ENCODE results near the gene SAP30BP. TPM values are rescaled to one million over a fixed set of nuclear protein-coding genes. Genes with fewer than 3 reads are reported as not detected.

Gene SAP30BP
- total RNA-seq, 2 donors from 2014 or later = 96.5 to 113 TPM

GRCh38 chr17:75632863-75633485 lies 34.2 kb upstream of the SAP30BP start, which contains the start of gene SMIM5:
Gene SMIM5, plus strand, starts transcription at chr17:75633434. Its CDS starts 6,768 bp downstream, at chr17:75640202.
- Histone ChIP-seq H3K9me3 (ENCODE audit: control insufficient read depth, low read length) (no peaks in the 10 kb centered on the region), H3K4me3 (ENCODE audit: low read length) (no peak within 1 kb of the TSS), H3K27ac (ENCODE audit: low read depth, low read length) (peak within 1 kb of the TSS; percentile 76), H3K27me3 (ENCODE audit: control insufficient read depth, insufficient read depth, low read length, poor library complexity, severe bottlenecking) (no peaks in the 10 kb centered on the region), H3K36me3 (ENCODE audit: control insufficient read depth, insufficient read depth, low read length) (peaks cover 5% of the 10 kb centered on the region), H3K4me1 (ENCODE audit: control insufficient read depth, insufficient read depth, low read length) (peaks cover 8% of the 10 kb centered on the region), H3K9ac (ENCODE audit: extremely low read depth, low read length, poor library complexity, severe bottlenecking) (no peak within 1 kb of the TSS)
- DNase-seq = peak; percentile 98
- no peaks in the 10 kb centered on the region for H3K9me3 Mint-ChIP-seq
- WGBS, 2 experiments (ENCODE audit: insufficient coverage in 1 of 2, insufficient read length in 1 of 2) = 29 to 34% methylated on average over 18 to 19 of the region's 19 CpGs
- peak; percentile 98 for TF ChIP-seq CTCF (conservative IDR thresholded peaks at IDR 0.05)
- H3K27me3 Mint-ChIP-seq (ENCODE audit: insufficient read depth) = no peaks in the 10 kb centered on the region
- peak within 1 kb of the TSS; percentile 35 for H3K27ac Mint-ChIP-seq
- no peaks in the 10 kb centered on the region for H3K36me3 Mint-ChIP-seq (ENCODE audit: low read depth)
- peaks cover 16% of the 10 kb centered on the region for H3K4me1 Mint-ChIP-seq
- peak within 1 kb of the TSS; percentile 18 for H3K4me3 Mint-ChIP-seq

- peak overlapping the region; percentile 18 for H3K4me3 Mint-ChIP-seq
Measured at GRCh38 chr17:75633486-75634375, 33.4 kb upstream of the SAP30BP start.

GRCh38 chr17:75634376-75634740 lies 32.8 kb upstream of the SAP30BP start:
- H3K9me3 ChIP-seq (ENCODE audit: control insufficient read depth, low read length) = no peaks in the 10 kb centered on the region
- no peaks in the 10 kb centered on the region for H3K27me3 ChIP-seq (ENCODE audit: control insufficient read depth, insufficient read depth, low read length, poor library complexity, severe bottlenecking)
- Mint-ChIP-seq H3K36me3 (ENCODE audit: low read depth) (peaks cover 4% of the 10 kb centered on the region), H3K27me3 (ENCODE audit: insufficient read depth) (no peaks in the 10 kb centered on the region), H3K4me3 (no peak overlapping the region), H3K4me1 (peaks cover 16% of the 10 kb centered on the region), H3K27ac (peak overlapping the region; percentile 55), H3K9me3 (no peaks in the 10 kb centered on the region)
- H3K27ac ChIP-seq (ENCODE audit: low read depth, low read length) = peak overlapping the region; percentile 76
- H3K36me3 ChIP-seq (ENCODE audit: control insufficient read depth, insufficient read depth, low read length) = peaks cover 10% of the 10 kb centered on the region
- no peak for DNase-seq
- no peak overlapping the region for H3K4me3 ChIP-seq (ENCODE audit: low read length)
- 71 to 84% methylated on average over 7 to 9 of the region's 9 CpGs for WGBS, 2 experiments (ENCODE audit: insufficient coverage in 1 of 2, insufficient read length in 1 of 2)
- no peak for TF ChIP-seq CTCF (conservative IDR thresholded peaks at IDR 0.05)
- H3K4me1 ChIP-seq (ENCODE audit: control insufficient read depth, insufficient read depth, low read length) = peaks cover 8% of the 10 kb centered on the region
- no peak overlapping the region for H3K9ac ChIP-seq (ENCODE audit: extremely low read depth, low read length, poor library complexity, severe bottlenecking)

More at GRCh38 chr17:75633486-75634375, 33.4 kb upstream of the SAP30BP start:
- peaks cover 16% of the 10 kb centered on the region for H3K4me1 Mint-ChIP-seq
- DNase-seq = peak; percentile 100
- no peaks in the 10 kb centered on the region for H3K9me3 Mint-ChIP-seq
- no peak overlapping the region for H3K4me3 ChIP-seq (ENCODE audit: low read length)
- no peak overlapping the region for H3K9ac ChIP-seq (ENCODE audit: extremely low read depth, low read length, poor library complexity, severe bottlenecking)
- peak overlapping the region; percentile 35 for H3K27ac Mint-ChIP-seq
- peaks cover 4% of the 10 kb centered on the region for H3K36me3 Mint-ChIP-seq (ENCODE audit: low read depth)
- H3K9me3 ChIP-seq (ENCODE audit: control insufficient read depth, low read length) = no peaks in the 10 kb centered on the region
- WGBS, 2 experiments (ENCODE audit: insufficient coverage in 1 of 2, insufficient read length in 1 of 2) = 27 to 30% methylated on average over 20 to 27 of the region's 27 CpGs
- peaks cover 8% of the 10 kb centered on the region for H3K4me1 ChIP-seq (ENCODE audit: control insufficient read depth, insufficient read depth, low read length)
- H3K27me3 Mint-ChIP-seq (ENCODE audit: insufficient read depth) = no peaks in the 10 kb centered on the region
- H3K27me3 ChIP-seq (ENCODE audit: control insufficient read depth, insufficient read depth, low read length, poor library complexity, severe bottlenecking) = no peaks in the 10 kb centered on the region
- TF ChIP-seq CTCF (conservative IDR thresholded peaks at IDR 0.05) = peak; percentile 81
- peaks cover 9% of the 10 kb centered on the region for H3K36me3 ChIP-seq (ENCODE audit: control insufficient read depth, insufficient read depth, low read length)
- H3K27ac ChIP-seq (ENCODE audit: low read depth, low read length) = peak overlapping the region; percentile 76
